Measurements from ENCODE around the gene GRIP1.
"Not testable (repeated sequence)": the region's sequence is repeated elsewhere in the genome, so short reads cannot be mapped to it uniquely, and the experiment has no call there.

Gene GRIP1

GRCh38 chr12:66303316-66303804, 375.5 kb downstream of the GRIP1 start:
- not testable (repeated sequence) for H3K9me3 ChIP-seq (ENCODE audit: control insufficient read depth, insufficient read depth, low read length); H3K4me1 ChIP-seq (ENCODE audit: control insufficient read depth, insufficient read depth, low read length); H3K9ac ChIP-seq (ENCODE audit: low read depth, low read length); H3K27me3 ChIP-seq (ENCODE audit: control insufficient read depth, insufficient read depth, low read length); H3K27ac ChIP-seq (ENCODE audit: low read depth, low read length)
- Histone ChIP-seq H3K36me3 (ENCODE audit: control insufficient read depth, insufficient read depth, low read length) (peaks cover 25% of the 10 kb centered on the region), H3K4me3 (ENCODE audit: low read depth, low read length) (peak overlapping the region; percentile 88)

- Histone ChIP-seq H3K36me3 (ENCODE audit: control insufficient read depth, insufficient read depth, low read length) (peaks cover 25% of the 10 kb centered on the region), H3K27ac (ENCODE audit: low read depth, low read length) (peak overlapping the region; percentile 85), H3K4me3 (ENCODE audit: low read depth, low read length) (peak overlapping the region; percentile 88), H3K9me3 (ENCODE audit: control insufficient read depth, insufficient read depth, low read length) (no peaks in the 10 kb centered on the region), H3K27me3 (ENCODE audit: control insufficient read depth, insufficient read depth, low read length) (peaks cover 10% of the 10 kb centered on the region; the same call in 1 of the 2 replicates), H3K9ac (ENCODE audit: low read depth, low read length) (peak overlapping the region; percentile 84), H3K4me1 (ENCODE audit: control insufficient read depth, insufficient read depth, low read length) (peaks cover 3% of the 10 kb centered on the region; the same call in 1 of the 2 replicates)
These were observed 376.1 kb downstream of the GRIP1 start for GRCh38 chr12:66302827-66303169.

- peaks cover 10% of the 10 kb centered on the region; the same call in 1 of the 2 replicates for H3K27me3 ChIP-seq (ENCODE audit: control insufficient read depth, insufficient read depth, low read length)
- peaks cover 23% of the 10 kb centered on the region for H3K36me3 ChIP-seq (ENCODE audit: control insufficient read depth, insufficient read depth, low read length)
- peak within 1 kb of the TSS; percentile 88 for H3K4me3 ChIP-seq (ENCODE audit: low read depth, low read length)
- peak within 1 kb of the TSS; percentile 85 for H3K27ac ChIP-seq (ENCODE audit: low read depth, low read length)
- peaks cover 3% of the 10 kb centered on the region; the same call in 1 of the 2 replicates for H3K4me1 ChIP-seq (ENCODE audit: control insufficient read depth, insufficient read depth, low read length)
- no peaks in the 10 kb centered on the region for H3K9me3 ChIP-seq (ENCODE audit: control insufficient read depth, insufficient read depth, low read length)
- peak within 1 kb of the TSS; percentile 84 for H3K9ac ChIP-seq (ENCODE audit: low read depth, low read length)
These were observed 376.7 kb downstream of the GRIP1 start, which contains the start of gene HELB for GRCh38 chr12:66301944-66302826. Gene HELB, plus strand, starts transcription at chr12:66302493. Its CDS starts 111 bp downstream, at chr12:66302604.

- no peaks in the 10 kb centered on the region for H3K36me3 ChIP-seq (ENCODE audit: control insufficient read depth, insufficient read depth, low read length)
- H3K4me3 ChIP-seq (ENCODE audit: low read depth, low read length), result no peak overlapping the region
- H3K27me3 ChIP-seq (ENCODE audit: control insufficient read depth, insufficient read depth, low read length), result peaks cover 10% of the 10 kb centered on the region; the same call in 1 of the 2 replicates
- H3K27ac ChIP-seq (ENCODE audit: low read depth, low read length), result no peak overlapping the region
- H3K4me1 ChIP-seq (ENCODE audit: control insufficient read depth, insufficient read depth, low read length), result peaks cover 3% of the 10 kb centered on the region; the same call in 1 of the 2 replicates
- no peak overlapping the region for H3K9ac ChIP-seq (ENCODE audit: low read depth, low read length)
- no peaks in the 10 kb centered on the region for H3K9me3 ChIP-seq (ENCODE audit: control insufficient read depth, insufficient read depth, low read length)
These were observed 381.0 kb downstream of the GRIP1 start for GRCh38 chr12:66297923-66298322.

All from HUES48 (cell line).